Measurements from ENCODE around the gene TLE5. TPM values are rescaled to one million over a fixed set of nuclear protein-coding genes. Genes with fewer than 3 reads are reported as not detected.

Gene TLE5
- total RNA-seq, 3 donors from 2014 or later (not counting 1 experiment from before 2014, with no cell fraction given), result 943 to 1,012 (median 968) TPM

GRCh38 chr19:3007975-3008374 is 54.3 kb downstream of the TLE5 start:
- ATAC-seq (no peak), DNase-seq (no peak)
- H3K4me3 ChIP-seq (ENCODE audit: low read length), result no peak overlapping the region
- no peak overlapping the region for H3K27ac Mint-ChIP-seq
- intact Hi-C loops (cut with micrococcal nuclease), result no loop called here
- no peaks in the 10 kb centered on the region for H3K36me3 Mint-ChIP-seq
- no peaks in the 10 kb centered on the region for H3K27me3 ChIP-seq (ENCODE audit: control insufficient read depth, insufficient read depth, low read length)
- H3K27me3 Mint-ChIP-seq (ENCODE audit: low read depth in 2 of 2), result no peaks in the 10 kb centered on the region
- no peak overlapping the region for H3K4me3 Mint-ChIP-seq
- no peak for TF ChIP-seq CTCF (IDR thresholded peaks at IDR 0.05)
- H3K4me1 ChIP-seq (ENCODE audit: control insufficient read depth, insufficient read depth, low read length), result no peaks in the 10 kb centered on the region
- H3K9me3 ChIP-seq (ENCODE audit: control insufficient read depth, insufficient read depth, low read length), result no peaks in the 10 kb centered on the region
- no peak overlapping the region for H3K27ac ChIP-seq (ENCODE audit: low read length)
- H3K36me3 ChIP-seq (ENCODE audit: control insufficient read depth, insufficient read depth, low read length), result no peaks in the 10 kb centered on the region
- no peaks in the 10 kb centered on the region for H3K9me3 Mint-ChIP-seq
- 67% methylated on average over 9 of the region's 9 CpGs for WGBS (ENCODE audit: insufficient coverage)
- no peaks in the 10 kb centered on the region for H3K4me1 Mint-ChIP-seq

- Mint-ChIP-seq H3K27me3 (ENCODE audit: low read depth in 2 of 2) (no peaks in the 10 kb centered on the region), H3K4me1 (no peaks in the 10 kb centered on the region), H3K4me3 (no peak overlapping the region), H3K36me3 (no peaks in the 10 kb centered on the region), H3K27ac (no peak overlapping the region), H3K9me3 (no peaks in the 10 kb centered on the region)
- no peak for TF ChIP-seq CTCF (IDR thresholded peaks at IDR 0.05)
- intact Hi-C loops (cut with micrococcal nuclease), result no loop called here
- H3K9me3 ChIP-seq (ENCODE audit: control insufficient read depth, insufficient read depth, low read length), result no peaks in the 10 kb centered on the region
- no peak for ATAC-seq
- WGBS (ENCODE audit: insufficient coverage), result 84% methylated on average over 37 of the region's 37 CpGs
- H3K27me3 ChIP-seq (ENCODE audit: control insufficient read depth, insufficient read depth, low read length), result no peaks in the 10 kb centered on the region
- H3K4me1 ChIP-seq (ENCODE audit: control insufficient read depth, insufficient read depth, low read length), result no peaks in the 10 kb centered on the region
- H3K27ac ChIP-seq (ENCODE audit: low read length), result no peak overlapping the region
- DNase-seq, result peak in 1 of 2 donors; percentile 36
- no peaks in the 10 kb centered on the region for H3K36me3 ChIP-seq (ENCODE audit: control insufficient read depth, insufficient read depth, low read length)
- H3K4me3 ChIP-seq (ENCODE audit: low read length), result no peak overlapping the region
Observed at GRCh38 chr19:3006075-3006767, 56.1 kb downstream of the TLE5 start.

GRCh38 chr19:3005345-3005744 is 57.0 kb downstream of the TLE5 start:
- intact Hi-C loops (cut with micrococcal nuclease), result no loop called here
- 94% methylated on average over 18 of the region's 18 CpGs for WGBS (ENCODE audit: insufficient coverage)
- Histone ChIP-seq H3K36me3 (ENCODE audit: control insufficient read depth, insufficient read depth, low read length) (no peaks in the 10 kb centered on the region), H3K9me3 (ENCODE audit: control insufficient read depth, insufficient read depth, low read length) (no peaks in the 10 kb centered on the region), H3K4me3 (ENCODE audit: low read length) (no peak overlapping the region), H3K27ac (ENCODE audit: low read length) (no peak overlapping the region), H3K27me3 (ENCODE audit: control insufficient read depth, insufficient read depth, low read length) (no peaks in the 10 kb centered on the region), H3K4me1 (ENCODE audit: control insufficient read depth, insufficient read depth, low read length) (no peaks in the 10 kb centered on the region)
- no peaks in the 10 kb centered on the region for H3K36me3 Mint-ChIP-seq
- ATAC-seq (no peak), DNase-seq (no peak)
- no peak overlapping the region for H3K4me3 Mint-ChIP-seq
- TF ChIP-seq CTCF (IDR thresholded peaks at IDR 0.05), result no peak
- H3K9me3 Mint-ChIP-seq, result no peaks in the 10 kb centered on the region
- no peaks in the 10 kb centered on the region for H3K27me3 Mint-ChIP-seq (ENCODE audit: low read depth in 2 of 2)
- H3K4me1 Mint-ChIP-seq, result no peaks in the 10 kb centered on the region
- no peak overlapping the region for H3K27ac Mint-ChIP-seq

- Mint-ChIP-seq H3K4me3 (no peak overlapping the region), H3K36me3 (no peaks in the 10 kb centered on the region), H3K27me3 (ENCODE audit: low read depth in 2 of 2) (no peaks in the 10 kb centered on the region), H3K9me3 (no peaks in the 10 kb centered on the region), H3K27ac (no peak overlapping the region), H3K4me1 (no peaks in the 10 kb centered on the region)
- H3K4me3 ChIP-seq (ENCODE audit: low read length), result no peak overlapping the region
- H3K27me3 ChIP-seq (ENCODE audit: control insufficient read depth, insufficient read depth, low read length), result no peaks in the 10 kb centered on the region
- no peak overlapping the region for H3K27ac ChIP-seq (ENCODE audit: low read length)
- H3K36me3 ChIP-seq (ENCODE audit: control insufficient read depth, insufficient read depth, low read length), result no peaks in the 10 kb centered on the region
- H3K4me1 ChIP-seq (ENCODE audit: control insufficient read depth, insufficient read depth, low read length), result no peaks in the 10 kb centered on the region
- no peaks in the 10 kb centered on the region for H3K9me3 ChIP-seq (ENCODE audit: control insufficient read depth, insufficient read depth, low read length)
- TF ChIP-seq CTCF (IDR thresholded peaks at IDR 0.05), result no peak
- DNase-seq (no peak), ATAC-seq (no peak)
- intact Hi-C loops (cut with micrococcal nuclease), result no loop called here
- 95% methylated on average over 4 of the region's 4 CpGs for WGBS (ENCODE audit: insufficient coverage)
Observed at GRCh38 chr19:3004522-3004921, 57.8 kb downstream of the TLE5 start.

Measured in natural killer cell (primary cell).